SK-N-SH (cell line): ENCODE data around the gene CEP112. TPM values are rescaled to one million over a fixed set of nuclear protein-coding genes. Genes with fewer than 3 reads are reported as not detected.

ENCODE experiments used
- CTCF ChIA-PET: fragments of 300-600, 350-600 bp; formaldehyde crosslinking; extraction: SDS; loops from one replicate; lab custom pipeline; 2021; lab: Yijun Ruan, JAX
- POLR2A ChIA-PET: fragments of 350-600 bp; sonication (Branson Sonifier 250); formaldehyde crosslinking; extraction: SDS; loops from one replicate; lab custom pipeline; 2020; ENCODE audit warnings: antibody characterized with exemption, inconsistent platforms; lab: Yijun Ruan, JAX
- DNase-seq: peaks from one replicate; pipeline ENCODE4 v3.0.0; 2012
- H2AFZ ChIP-seq: fragments of 200-600 bp; sonication (generic); 2 replicates; pipeline ENCODE4 v1.8.1; 2016; ENCODE audit warnings: antibody characterized with exemption, mild to moderate bottlenecking, low read depth
- H3F3A ChIP-seq: fragments of 200-600 bp; sonication (generic); replicated peaks from 2 replicates; pipeline ENCODE3; 2016; ENCODE audit warnings: antibody characterized with exemption, mild to moderate bottlenecking; ENCODE audit not compliant: insufficient read depth
- H3K27ac ChIP-seq, 2 experiments: fragments of 200-500 bp in 1 of 2; fragments of 200-600 bp in 1 of 2; sonication (Bioruptor generic) in 1 of 2; sonication (generic), shearing (Covaris generic) in 1 of 2; 2 replicates each; pipeline versions ENCODE4 v1.5.1 to v1.6.1; 2014 to 2016; ENCODE audit warnings: low read depth in 2 of 2, inconsistent platforms in 1 of 2, low read length in 1 of 2, mild to moderate bottlenecking in 1 of 2, mixed read lengths in 1 of 2
- H3K27me3 ChIP-seq: fragments of 200-600 bp; sonication (generic), shearing (Covaris generic); 2 replicates; pipeline ENCODE4 v1.6.1; 2016; ENCODE audit warnings: mixed run types; ENCODE audit not compliant: insufficient read depth
- H3K36me3 ChIP-seq, 2 experiments: fragments of 200-500 bp in 1 of 2; fragments of 200-600 bp in 1 of 2; sonication (Bioruptor generic) in 1 of 2; sonication (generic) in 1 of 2; replicated peaks in 1 of 2; 2 replicates each; pipeline versions ENCODE3 to v1.5.1; 2014 to 2016; ENCODE audit warnings: low read length in 1 of 2, mild to moderate bottlenecking in 1 of 2; ENCODE audit not compliant: insufficient read depth in 2 of 2, control insufficient read depth in 1 of 2
- H3K4me1 ChIP-seq, 2 experiments: fragments of 200-500 bp in 1 of 2; fragments of 200-600 bp in 1 of 2; sonication (Bioruptor generic) in 1 of 2; sonication (generic), shearing (Covaris generic) in 1 of 2; 2 replicates each; pipeline versions ENCODE4 v1.5.1 to v1.6.1; 2014 to 2016; ENCODE audit warnings: low read depth in 1 of 2, low read length in 1 of 2, mixed run types in 1 of 2; ENCODE audit not compliant: insufficient read depth in 2 of 2, control insufficient read depth in 1 of 2
- H3K4me2 ChIP-seq: fragments of 200-600 bp; sonication (generic), shearing (Covaris generic); 2 replicates; pipeline ENCODE4 v1.6.1; 2017; ENCODE audit warnings: mixed run types
- H3K4me3 ChIP-seq, 2 experiments: fragments of 200-500 bp in 1 of 2; fragments of 200-600 bp in 1 of 2; sonication (Bioruptor generic) in 1 of 2; sonication (generic), shearing (Covaris generic) in 1 of 2; 2 replicates each; pipeline versions ENCODE4 v1.5.1 to v1.8.1; 2014 to 2016; ENCODE audit warnings: low read depth in 2 of 2, inconsistent platforms in 1 of 2, low read length in 1 of 2, mild to moderate bottlenecking in 1 of 2, mixed read lengths in 1 of 2, moderate library complexity in 1 of 2
- H3K79me2 ChIP-seq: fragments of 200-600 bp; sonication (generic); 2 replicates; pipeline ENCODE4 v1.8.1; 2017; ENCODE audit warnings: mild to moderate bottlenecking; ENCODE audit not compliant: insufficient read depth
- H3K9ac ChIP-seq: fragments of 200-600 bp; sonication (generic); 2 replicates; pipeline ENCODE4 v1.6.1; 2017; ENCODE audit warnings: mixed run types
- H3K9me2 ChIP-seq: fragments of 200-600 bp; sonication (generic); 2 replicates; pipeline ENCODE4 v1.6.1; 2017; ENCODE audit warnings: mixed run types
- H3K9me3 ChIP-seq: fragments of 200-600 bp; sonication (generic); 2 replicates; pipeline ENCODE4 v1.6.1; 2017; ENCODE audit warnings: mixed run types, mild to moderate bottlenecking, moderate library complexity
- H4K20me1 ChIP-seq: fragments of 200-600 bp; sonication (generic); 2 replicates; pipeline ENCODE4 v1.6.1; 2017; ENCODE audit warnings: mild to moderate bottlenecking, mixed run types; ENCODE audit not compliant: insufficient read depth
- ELF1 ChIP-seq: IDR thresholded peaks from 2 replicates; pipeline ENCODE4 v1.4.0; 2012
- FOSL2 ChIP-seq: IDR thresholded peaks from 2 replicates; pipeline ENCODE4 v1.4.0; 2012; ENCODE audit warnings: low read depth, mild to moderate bottlenecking, moderate library complexity, borderline replicate concordance
- NFIC ChIP-seq: IDR thresholded peaks from 2 replicates; pipeline ENCODE4 v1.4.0; 2012; ENCODE audit warnings: borderline replicate concordance
- RCOR1 ChIP-seq: fragments of 150-350 bp; IDR thresholded peaks from 2 replicates; pipeline ENCODE4 v1.6.1; 2017; ENCODE audit warnings: antibody characterized with exemption, low read length
- SMC3 ChIP-seq: IDR thresholded peaks from 2 replicates; pipeline ENCODE4 v1.6.1; 2012; ENCODE audit warnings: low read depth, low read length, improper control_type of control experiment
- TCF12 ChIP-seq: IDR thresholded peaks from 2 replicates; pipeline ENCODE4 v1.4.0; 2012
- TEAD4 ChIP-seq: IDR thresholded peaks from 2 replicates; pipeline ENCODE4 v1.4.0; 2012; ENCODE audit warnings: mild to moderate bottlenecking, borderline replicate concordance; ENCODE audit not compliant: insufficient read depth
- USF2 ChIP-seq: fragments of 150-350 bp; IDR thresholded peaks from 2 replicates; pipeline ENCODE4 v1.6.1; 2017; ENCODE audit warnings: antibody characterized with exemption, low read length, low read depth, borderline replicate concordance
- YY1 ChIP-seq: IDR thresholded peaks from 2 replicates; pipeline ENCODE4 v1.4.0; 2012; ENCODE audit warnings: low read depth, mild to moderate bottlenecking
- WGBS: methylation state at CpG from one replicate; pipeline ENCODE4 v1.1.6; 2017; ENCODE audit warnings: low lambda C conversion rate; 5-methylcytosine and 5-hydroxymethylcytosine counted together
- polyA plus RNA-seq, 3 experiments: library from polyadenylated mRNA; depleted of rRNA; stranded (reverse); fragments of >200 nt; gene quantifications; 2 replicates each; pipeline ENCODE4 v1.2.3, GENCODE V29; 2012

Gene CEP112
- polyA plus RNA-seq, 1 of the 3 experiments (the other 2 are of a cell fraction) = 7.9 TPM

GRCh38 chr17:66063686-66064085, 128.2 kb downstream of the CEP112 start:
- POLR2A ChIA-PET = no interaction called here
- no peaks in the 10 kb centered on the region for H3K79me2 ChIP-seq

GRCh38 chr17:66056148-66056547, 135.8 kb downstream of the CEP112 start:
- Histone ChIP-seq H3K4me2 (no peak overlapping the region), H3K36me3 (peaks cover 3 to 21% of the 10 kb centered on the region in 2 experiments), H3K9ac (no peak overlapping the region), H3F3A (no peaks in the 10 kb centered on the region), H2AFZ (no peak overlapping the region), H3K9me3 (no peaks in the 10 kb centered on the region), H3K27me3 (no peaks in the 10 kb centered on the region), H3K9me2 (no peaks in the 10 kb centered on the region), H3K4me1 (no peaks in the 10 kb centered on the region), H4K20me1 (no peaks in the 10 kb centered on the region), H3K27ac (no peak overlapping the region), H3K79me2 (no peaks in the 10 kb centered on the region), H3K4me3 (no peak overlapping the region)
- TF ChIP-seq USF2 = no peak
- no peak for TF ChIP-seq FOSL2
- no peak for TF ChIP-seq RCOR1
- no peak for TF ChIP-seq TEAD4
- no peak for DNase-seq
- ChIA-PET CTCF (no interaction called here), POLR2A (no interaction called here)
- WGBS = 91% methylated on average over 4 of the region's 4 CpGs

More at GRCh38 chr17:66063686-66064085, 128.2 kb downstream of the CEP112 start:
- Histone ChIP-seq H3F3A (no peaks in the 10 kb centered on the region), H3K4me2 (no peak overlapping the region), H3K27me3 (no peaks in the 10 kb centered on the region), H3K36me3 (peaks cover 0 to 34% of the 10 kb centered on the region in 2 experiments), H2AFZ (no peak overlapping the region), H3K9me3 (no peaks in the 10 kb centered on the region), H3K27ac (no peak overlapping the region), H3K9me2 (no peaks in the 10 kb centered on the region), H3K9ac (no peak overlapping the region), H4K20me1 (no peaks in the 10 kb centered on the region), H3K4me1 (no peaks in the 10 kb centered on the region), H3K4me3 (no peak overlapping the region)
- 55% methylated on average over 1 of the region's 1 CpG for WGBS
- no peak for DNase-seq
- no peak for TF ChIP-seq YY1
- TF ChIP-seq TCF12 = no peak
- no peak for TF ChIP-seq SMC3
- CTCF ChIA-PET = interaction anchor here (0.9 kb wide), 1 partner anchor 401 kb away, joined by 3 read pairs; no protein-coding TSS in a partner anchor

GRCh38 chr17:66054242-66054641, 137.7 kb downstream of the CEP112 start:
- H3K79me2 ChIP-seq = no peaks in the 10 kb centered on the region
- H3K9me2 ChIP-seq = no peaks in the 10 kb centered on the region
- H3K4me3 ChIP-seq = no peak overlapping the region
- POLR2A ChIA-PET = no interaction called here
- no peak overlapping the region for H3K4me2 ChIP-seq
- no peaks in the 10 kb centered on the region for H3K9me3 ChIP-seq
- no peaks in the 10 kb centered on the region for H3F3A ChIP-seq
- WGBS = 93% methylated on average over 1 of the region's 1 CpG
- H3K27ac ChIP-seq = no peak overlapping the region
- H4K20me1 ChIP-seq = no peaks in the 10 kb centered on the region
- H3K27me3 ChIP-seq = no peaks in the 10 kb centered on the region
- CTCF ChIA-PET = no interaction called here
- TF ChIP-seq NFIC = no peak
- TF ChIP-seq RCOR1 = no peak
- no peak for TF ChIP-seq ELF1
- no peak overlapping the region for H3K9ac ChIP-seq
- H3K36me3 ChIP-seq = peaks cover 3 to 19% of the 10 kb centered on the region in 2 experiments
- H2AFZ ChIP-seq = no peak overlapping the region
- no peak for DNase-seq
- H3K4me1 ChIP-seq = no peaks in the 10 kb centered on the region
